HG03039 (cell line): ENCODE results near the gene CAMK1D.

ENCODE experiments used
- ATAC-seq: cut with Tn5 transposase; IDR thresholded peaks from one replicate; pipeline ENCODE4 v1.9.1; 2021; ENCODE audit warnings: mild to moderate bottlenecking, moderate library complexity; ENCODE audit not compliant: unreplicated experiment

Gene CAMK1D

DNA sequence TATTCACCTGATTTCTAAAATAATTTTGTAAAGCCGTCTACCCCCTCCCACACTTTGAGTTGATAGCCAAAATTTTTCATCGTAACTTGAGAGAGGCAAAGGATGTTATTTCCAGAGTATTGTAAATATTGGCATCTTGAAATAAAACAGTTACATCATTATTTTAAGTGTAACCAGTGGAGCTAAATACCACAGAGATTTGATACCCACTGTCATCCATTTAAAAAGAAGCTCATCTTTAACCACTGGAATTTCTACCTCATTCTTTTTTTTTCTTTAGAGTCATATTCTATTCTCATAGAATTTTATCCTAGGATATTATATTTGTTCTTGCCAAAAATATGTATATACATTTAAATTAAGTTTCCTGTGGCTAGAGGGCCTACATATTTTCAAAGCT is 48.6 kb downstream of the CAMK1D start:
- no peak for ATAC-seq

DNA sequence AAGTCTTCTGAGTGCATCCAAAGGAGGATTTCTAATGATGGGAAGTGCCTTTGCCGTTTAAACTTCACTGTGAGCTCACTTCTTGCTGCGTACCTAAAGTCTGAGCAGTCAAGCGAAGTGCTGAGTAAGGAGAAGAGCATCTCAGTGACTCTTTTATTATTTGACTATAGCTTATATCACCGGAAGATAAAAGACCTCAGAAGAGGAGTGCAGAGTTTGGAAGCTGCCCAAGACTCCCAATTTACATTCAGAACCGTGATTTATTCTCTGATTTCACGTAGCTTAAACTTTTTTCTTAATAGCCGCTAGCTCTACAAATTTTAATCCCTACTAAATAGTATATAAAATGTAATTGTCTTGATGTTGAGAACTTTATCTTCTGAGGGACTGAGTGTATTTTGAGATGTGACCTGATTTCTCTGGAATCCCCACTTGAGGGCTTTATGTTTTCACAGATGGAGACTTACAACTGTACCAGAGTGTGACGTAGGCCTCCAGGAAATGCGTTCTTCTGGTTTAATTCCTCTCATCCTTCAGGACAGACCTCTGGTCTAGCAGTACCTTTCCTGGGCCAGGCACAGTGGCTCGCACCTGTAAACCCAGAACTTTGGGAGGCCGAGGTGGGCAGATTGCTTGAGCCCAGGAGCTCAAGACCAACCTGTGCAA is 51.1 kb downstream of the CAMK1D start:
- ATAC-seq, result no peak

DNA sequence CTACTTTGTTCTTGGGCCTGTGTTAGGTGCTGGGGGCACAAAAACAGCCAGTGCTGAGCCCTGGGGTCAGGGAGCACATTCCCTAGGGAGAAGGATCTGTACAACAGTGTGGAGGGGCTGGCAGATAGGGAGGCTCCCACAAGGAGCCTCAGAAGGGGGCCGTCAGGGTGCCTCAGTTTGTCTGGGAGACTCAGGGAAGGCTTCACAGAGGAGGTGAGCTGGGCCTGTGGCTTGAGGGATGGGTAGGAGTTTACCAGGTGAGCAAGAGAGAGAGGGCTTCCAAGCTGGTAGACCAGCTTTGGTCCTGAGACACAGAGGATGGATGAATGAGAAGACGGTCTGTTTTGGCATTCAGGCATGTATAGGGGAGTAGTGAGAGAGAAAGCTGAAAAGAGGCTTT is 52.1 kb downstream of the CAMK1D start:
- ATAC-seq, result no peak

DNA sequence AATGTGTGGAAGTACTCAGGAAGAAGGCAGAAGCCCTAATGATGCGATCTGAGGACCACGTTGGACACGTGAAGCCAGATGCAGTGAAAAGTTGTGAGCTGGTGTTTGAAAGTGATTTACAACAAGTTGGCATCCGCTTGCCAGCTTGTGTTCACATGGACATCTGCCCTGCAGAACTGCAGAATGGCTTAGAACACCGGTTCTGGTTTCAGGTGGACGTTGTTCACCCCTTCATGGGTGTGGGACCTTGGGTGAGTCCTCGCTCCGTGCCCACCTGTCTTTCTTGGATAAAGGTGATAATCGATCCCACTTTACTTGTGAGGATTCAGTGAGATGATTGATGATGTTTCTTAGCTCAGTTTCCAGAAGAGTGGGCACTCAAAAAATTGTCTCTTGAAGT is 53.8 kb downstream of the CAMK1D start:
- ATAC-seq, result no peak

DNA sequence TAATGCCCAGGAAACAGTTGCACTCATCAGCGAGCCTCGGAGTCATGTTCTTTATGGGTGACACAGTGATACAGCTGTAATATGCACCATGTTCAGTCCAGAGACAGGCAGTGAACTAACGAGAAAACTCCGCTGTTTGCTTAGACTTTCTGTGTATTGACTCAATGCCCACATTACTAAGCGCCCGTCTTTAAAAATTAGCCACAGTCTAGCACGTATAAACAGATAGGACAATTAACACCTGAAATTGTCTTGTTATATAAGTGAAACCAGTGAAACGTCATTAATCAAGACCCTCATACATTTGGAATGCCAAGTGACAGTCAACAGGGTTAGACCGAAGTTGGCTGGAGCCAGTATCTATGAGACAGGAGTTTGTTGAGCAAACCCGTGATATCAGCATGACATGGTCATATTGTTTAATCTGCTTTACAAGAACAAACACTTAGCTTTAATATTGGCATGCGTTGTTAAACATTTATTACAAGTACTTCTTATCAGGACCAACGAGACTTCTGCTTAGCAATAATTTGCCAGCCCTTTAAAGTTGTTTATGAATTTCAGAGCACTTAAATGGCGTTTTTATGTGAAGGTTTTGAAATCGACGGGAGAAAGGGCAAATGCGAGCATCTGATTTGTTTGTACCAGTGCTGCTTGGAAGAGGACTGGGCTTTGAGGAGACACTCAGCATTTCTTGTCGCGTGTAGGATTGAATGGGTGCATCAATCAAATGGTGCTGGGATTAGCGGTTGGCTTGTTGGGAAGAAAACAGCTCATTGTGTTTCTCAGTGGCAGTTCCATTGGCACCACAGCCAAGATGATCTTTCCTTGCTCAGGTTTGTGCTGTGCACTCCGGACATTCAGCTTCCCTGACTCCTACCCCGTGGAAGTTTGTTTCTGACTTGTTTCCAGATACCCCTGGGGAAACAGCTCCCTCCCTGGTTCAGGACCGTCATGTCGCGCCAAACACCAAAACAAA is 56.3 kb downstream of the CAMK1D start:
- no peak for ATAC-seq

DNA sequence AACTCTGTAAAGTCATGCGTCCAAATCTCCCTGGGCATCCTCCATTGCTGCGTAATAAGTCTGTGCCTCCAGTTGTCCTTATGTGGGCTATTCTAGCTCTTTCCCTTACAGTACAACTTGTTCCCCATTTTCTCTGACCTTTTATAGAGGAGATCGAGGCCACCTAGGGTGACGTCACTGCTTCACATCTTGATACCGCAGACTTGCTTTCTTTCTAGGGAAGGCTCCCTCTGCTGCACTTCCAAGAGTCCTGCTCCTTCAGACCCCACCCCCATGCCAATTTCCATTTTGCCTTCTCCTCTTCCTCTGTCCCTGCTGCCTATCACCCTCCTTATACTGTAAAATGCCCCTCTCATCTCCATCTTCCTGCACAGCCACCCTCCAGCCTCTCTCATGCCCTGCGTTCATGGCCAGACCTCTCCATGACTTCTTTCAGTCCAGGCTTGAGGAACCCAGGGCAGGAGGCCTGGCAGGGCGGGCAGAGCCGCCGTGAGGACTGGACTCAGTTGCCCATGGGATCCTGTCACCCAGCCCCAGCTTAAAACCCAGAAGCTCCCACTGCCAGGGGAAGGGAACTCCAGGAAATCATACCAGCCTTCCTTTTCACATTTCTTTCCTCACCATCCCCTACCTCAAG is 57.5 kb downstream of the CAMK1D start:
- no peak for ATAC-seq

DNA sequence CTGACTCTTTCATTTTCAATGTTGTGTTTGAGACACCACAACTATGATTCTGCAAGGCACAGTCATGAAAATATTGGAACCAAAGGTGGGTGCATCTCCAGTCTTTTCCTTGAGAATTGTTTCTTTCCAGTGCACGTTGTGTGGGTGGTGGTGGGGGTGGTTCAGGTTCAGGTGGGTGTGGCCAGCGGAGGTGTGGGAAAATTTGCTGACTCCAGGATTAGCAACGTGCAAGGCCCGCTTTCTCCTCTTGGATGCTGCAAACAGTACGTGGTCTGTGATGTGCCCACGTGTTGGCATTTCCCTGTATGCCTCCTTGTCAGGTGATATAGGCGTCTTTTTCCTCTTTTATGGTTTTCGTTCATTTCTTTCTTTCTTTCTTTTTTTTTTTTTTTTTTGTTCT is 59.1 kb downstream of the CAMK1D start:
- ATAC-seq, result no peak

DNA sequence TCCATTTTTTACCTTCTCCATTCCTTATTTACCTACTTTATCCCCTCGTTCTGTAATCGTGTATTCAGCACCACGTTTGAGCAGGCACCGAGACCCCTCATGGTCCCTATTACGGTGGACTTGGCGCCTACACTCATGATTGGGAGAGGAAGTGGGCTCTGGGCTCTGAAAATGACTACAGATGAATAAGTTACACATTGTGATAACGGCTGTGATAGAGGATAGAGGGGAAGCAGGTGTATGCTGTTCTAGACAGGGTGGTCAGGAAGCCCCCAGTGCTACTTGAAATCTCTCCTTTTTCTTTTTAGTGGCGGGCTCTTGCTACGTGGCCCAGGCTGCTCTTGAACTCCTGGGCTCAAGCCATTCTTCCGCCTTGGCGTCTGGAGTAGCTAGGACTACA is 59.8 kb downstream of the CAMK1D start:
- ATAC-seq, result no peak

DNA sequence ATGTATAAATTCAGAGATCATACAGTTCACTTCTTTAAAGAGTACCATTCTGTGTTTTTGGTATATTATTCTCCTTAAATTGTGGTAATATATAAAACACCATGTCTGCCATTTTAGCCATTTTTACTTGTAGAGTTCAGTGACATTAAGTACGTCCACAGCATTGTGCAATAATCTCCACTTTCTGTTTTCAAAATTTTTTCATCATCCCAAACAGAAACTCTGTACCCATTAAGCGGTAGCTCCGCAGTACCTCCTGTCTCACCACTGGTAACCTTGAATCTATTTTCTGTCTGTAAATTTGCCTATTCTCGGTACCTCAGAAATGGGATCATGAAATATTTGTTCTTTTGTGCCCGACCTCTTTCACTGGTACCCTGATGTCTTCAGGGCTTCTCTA is 60.3 kb downstream of the CAMK1D start:
- no peak for ATAC-seq

DNA sequence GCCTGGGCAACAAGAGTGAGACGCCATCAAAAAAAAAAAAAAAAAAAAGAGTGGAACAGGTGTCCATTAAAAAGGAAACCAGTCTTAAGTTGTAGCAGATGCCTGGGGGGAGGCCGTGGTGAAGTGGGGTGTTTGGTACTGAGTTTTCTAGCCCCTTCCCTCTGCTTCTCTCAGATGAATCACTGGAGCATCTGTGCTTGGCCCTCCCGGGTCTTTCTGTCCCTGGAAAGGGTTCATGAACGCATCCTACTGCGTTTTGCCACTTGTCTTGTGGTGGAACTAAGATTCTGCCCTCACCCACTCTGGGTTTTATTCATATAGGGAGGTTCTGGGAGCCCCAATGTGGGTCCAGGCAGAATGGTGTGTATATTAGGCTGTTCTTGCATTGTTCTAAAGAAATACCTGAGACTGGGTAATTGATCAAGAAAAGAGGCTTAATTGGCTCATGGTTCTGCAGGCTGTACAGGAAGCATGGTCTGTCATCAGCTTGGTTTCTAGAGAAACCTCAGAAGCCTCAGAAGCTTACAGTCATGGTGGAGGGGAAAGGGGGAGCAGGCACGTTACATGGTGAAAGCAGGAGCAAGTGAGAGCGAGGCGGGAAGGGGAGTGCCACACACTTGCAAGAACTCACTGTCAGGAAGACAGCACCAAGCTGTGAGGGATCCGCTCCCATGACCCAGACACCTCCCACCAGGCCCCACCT is 63.5 kb downstream of the CAMK1D start:
- no peak for ATAC-seq

DNA sequence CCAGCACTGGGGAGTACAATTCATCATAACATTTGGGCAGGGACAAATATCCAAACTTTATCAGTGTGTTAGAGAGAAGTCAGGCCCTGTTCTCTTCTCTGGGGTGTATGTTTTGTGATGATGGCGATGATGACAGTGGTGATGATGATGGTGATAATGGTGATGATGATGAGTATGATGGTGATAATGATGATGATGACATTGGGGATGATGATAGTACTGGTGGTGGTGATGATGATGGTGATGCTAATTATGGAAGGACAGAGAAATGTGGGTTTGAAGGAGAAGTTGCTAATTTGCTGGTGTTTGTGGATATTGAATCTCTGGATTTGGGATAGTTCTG is 64.0 kb downstream of the CAMK1D start:
- no peak for ATAC-seq

DNA sequence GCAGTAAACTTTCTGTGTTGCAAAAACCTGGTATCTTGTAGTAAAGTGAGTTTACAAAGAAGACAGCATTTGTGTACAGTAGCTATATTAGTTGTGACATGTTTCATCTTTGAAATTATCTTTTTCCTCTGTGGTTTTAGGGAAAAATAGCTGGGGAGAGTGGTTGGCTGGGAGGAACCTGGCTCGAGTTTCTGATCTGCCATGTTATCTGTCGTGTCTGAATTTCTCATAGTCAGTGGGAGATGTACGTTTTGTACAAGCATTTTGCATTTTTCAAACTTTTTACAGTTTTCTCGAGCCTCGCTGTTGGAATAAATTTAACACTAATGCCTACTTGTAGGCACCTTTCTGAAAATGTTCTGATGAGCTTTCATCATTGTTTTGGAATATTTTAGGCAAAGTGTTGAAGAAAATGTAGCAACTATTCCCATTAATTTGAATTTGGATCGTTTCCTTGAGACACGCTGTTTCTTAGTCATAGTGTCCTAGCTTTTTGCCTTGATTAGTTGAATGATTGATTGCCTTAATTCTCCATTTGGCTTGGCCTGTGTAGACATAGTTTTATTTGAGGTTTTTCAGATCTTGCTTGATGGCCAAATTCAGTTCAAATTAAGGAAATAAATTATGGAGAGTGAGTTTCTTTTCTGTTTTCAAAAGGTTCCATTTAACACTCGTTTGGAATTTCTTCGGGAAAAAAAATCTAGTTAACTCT is 65.1 kb downstream of the CAMK1D start:
- ATAC-seq, result no peak

DNA sequence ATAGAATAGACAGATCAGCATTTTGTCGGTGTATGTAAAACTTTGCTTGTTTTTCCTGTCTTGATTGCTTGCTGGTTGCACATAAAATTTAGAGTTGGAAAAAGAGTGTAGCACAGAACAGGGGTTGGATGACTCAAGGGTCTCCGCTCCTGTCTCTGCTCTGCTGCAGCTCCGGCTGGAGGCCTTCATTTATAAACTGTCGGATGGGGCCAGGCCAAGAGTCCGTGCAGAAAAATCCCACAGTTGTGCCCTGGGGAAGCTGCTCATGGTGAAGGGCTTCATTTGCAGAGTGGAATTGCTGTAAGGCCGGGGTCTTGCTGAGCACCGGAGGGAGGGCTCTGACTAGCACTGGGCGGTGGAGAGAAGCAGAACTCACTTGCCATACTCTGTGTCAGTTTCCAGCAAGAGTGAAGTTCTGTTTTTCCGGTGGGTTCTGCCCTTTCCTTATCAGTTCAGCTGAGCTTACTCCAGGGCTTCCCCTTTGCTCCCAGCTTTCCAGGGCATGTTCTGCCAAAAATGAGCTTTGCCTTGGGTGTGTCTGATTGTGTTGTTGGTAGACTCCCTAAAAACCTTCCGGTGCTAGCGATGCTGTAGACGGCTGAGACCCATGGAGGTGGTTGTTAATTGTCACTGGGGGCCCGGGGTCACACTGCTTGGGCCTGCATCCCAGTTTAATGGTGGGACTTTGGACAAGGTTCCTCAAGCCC is 67.2 kb downstream of the CAMK1D start:
- no peak for ATAC-seq

DNA sequence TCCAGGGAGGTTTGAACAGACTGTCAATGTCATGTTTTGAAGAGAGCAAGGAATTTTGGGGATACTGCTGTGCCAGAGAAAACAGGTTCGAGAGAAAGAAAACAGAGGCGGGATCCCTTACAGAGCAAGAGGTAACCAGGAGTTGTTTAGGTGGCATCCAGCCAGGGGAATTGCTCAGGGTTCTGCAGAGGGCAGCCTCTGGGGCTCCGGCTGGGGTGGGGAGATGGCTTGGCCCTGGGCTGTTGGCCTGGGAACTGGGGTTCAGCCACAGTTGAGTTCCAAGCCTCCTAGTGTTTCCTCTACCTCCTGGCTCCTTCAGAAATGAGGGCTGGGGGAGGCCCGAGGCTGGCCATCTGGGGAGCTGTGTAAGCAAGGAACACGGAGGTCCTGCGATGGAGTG is 68.0 kb downstream of the CAMK1D start:
- ATAC-seq, result no peak

DNA sequence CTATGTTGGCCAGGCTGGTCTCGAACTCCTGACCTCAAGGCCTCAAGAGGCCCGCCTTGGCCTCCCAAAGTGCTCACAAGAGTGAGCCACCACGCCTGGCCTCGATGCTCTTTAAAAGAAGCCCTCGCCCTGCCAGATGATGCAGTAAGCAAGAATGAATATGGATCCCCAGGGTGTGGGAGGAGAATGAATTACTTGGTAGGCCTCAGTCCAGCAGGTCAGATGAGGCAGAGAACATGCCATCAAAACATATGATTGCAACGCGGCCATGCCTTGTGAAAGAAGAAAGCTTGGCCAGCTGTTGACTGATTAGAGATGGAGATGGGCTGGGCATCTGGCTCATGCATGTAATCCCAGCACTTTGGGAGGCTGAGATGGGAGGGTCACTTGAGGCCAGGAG is 68.7 kb downstream of the CAMK1D start:
- ATAC-seq, result no peak

DNA sequence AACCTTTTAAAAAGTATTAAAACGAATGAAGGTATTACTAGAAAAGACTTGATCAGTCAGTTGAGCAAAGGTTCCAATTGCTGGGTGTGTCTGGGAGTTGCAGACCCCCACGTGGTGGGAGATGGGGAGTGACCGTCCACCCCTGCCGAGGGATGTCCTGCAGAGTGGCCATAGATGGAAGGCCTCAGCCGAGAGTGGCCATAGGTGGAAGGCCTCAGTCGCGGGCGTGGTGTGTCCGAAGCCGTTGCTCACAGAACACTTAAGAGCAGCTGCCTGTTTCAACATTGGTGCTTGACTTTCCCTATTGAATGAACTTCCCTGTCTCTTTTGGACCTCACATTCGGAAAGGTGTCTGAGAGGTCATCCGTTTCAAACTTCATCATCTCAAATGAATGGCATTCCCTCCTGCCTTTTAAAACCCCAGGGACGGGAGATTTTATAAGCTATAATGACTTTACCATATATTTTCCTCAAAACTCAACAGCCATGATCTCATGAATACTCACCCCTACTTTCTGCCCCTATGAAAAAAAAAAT is 69.4 kb downstream of the CAMK1D start:
- ATAC-seq, result no peak

DNA sequence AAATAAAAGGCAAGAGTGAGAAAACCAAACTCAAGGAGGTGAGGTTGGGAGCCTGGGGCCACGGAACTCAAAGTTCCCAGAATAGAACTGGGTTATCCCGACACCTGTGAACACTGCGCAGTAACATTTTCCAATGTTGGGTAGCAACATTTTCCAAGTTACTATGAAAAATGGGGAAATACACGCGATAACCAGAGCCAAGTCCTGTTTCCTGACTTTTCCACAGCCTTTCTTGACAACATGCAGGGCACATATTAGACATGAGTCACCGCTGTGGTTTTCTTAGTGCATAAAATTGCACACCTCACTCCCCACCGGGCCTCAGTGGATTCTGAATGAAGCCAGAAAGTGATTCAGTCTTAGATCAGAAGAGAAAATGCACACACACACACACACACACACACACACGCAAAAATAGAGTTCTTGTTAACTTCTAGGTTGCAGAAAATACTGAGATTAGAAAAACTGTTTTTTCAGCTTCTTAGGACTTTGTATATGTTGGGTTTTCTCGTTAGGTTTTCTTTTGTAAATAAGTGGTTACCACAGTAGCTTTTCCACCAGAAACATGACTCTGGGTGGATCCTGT is 70.0 kb downstream of the CAMK1D start:
- ATAC-seq, result no peak

DNA sequence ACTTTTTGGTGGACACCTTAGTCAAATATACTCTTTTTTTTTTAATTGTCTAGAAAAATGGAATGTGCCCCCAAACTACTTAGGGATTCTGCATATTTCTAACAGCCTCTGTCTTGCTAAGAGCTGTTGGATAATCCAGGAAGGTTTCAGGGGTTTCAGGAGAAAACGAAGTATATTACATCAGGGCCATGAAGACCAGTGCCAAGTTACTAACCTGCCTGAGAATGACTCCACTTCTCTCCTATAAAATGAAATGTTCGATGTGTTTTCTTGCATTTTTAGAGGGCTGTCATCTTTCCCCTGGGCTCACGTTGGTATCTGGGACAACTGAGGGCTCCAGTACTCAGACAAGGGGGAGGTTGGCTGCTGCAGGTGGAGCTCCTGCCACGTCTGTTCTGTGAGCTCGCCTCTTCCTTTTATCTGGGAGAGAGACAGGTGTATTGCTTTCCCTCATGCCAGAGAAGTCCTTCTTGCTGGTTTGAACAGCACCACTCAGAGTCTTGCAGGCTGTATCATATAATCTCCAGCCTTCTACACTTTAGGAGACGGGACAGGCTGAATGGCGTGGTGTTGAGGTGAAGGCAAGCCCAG is 71.3 kb downstream of the CAMK1D start:
- ATAC-seq, result no peak

DNA sequence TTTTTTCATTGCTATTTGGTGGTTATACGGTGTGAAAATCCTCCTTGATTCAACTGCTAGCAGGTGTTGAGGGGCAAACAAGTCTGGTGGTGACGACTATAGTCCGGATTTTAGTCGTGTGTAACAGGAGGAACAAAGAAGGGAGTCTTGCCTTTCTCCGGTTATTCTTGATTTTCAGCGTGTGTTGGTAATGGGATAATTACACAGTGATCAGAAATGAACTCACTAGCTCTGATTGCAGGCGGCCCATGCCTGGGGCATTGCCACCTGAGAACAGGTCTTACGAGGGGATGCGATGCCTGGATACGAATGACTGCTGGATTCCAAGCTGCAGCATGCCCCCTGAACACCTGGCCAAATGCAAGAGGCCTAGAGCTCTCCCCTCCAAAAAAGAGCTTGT is 72.8 kb downstream of the CAMK1D start:
- ATAC-seq, result no peak
